Rectal smooth muscle tissue (tissue), 1 donor: ENCODE results near the gene QRFP.
A peak's percentile ranks its signal among the peaks of the same experiment; 100 is the strongest.

Source experiments
- H3K27ac ChIP-seq: one replicate; pipeline ENCODE4 v1.7.0; 2013; ENCODE audit warnings: low read depth, low read length, inconsistent platforms
- H3K27me3 ChIP-seq: one replicate; pipeline ENCODE4 v1.7.0; 2013; ENCODE audit warnings: low read length; ENCODE audit not compliant: control insufficient read depth, insufficient read depth
- H3K36me3 ChIP-seq: one replicate; pipeline ENCODE4 v1.7.0; 2013; ENCODE audit warnings: low read length; ENCODE audit not compliant: control insufficient read depth, insufficient read depth
- H3K4me1 ChIP-seq: one replicate; pipeline ENCODE4 v1.7.0; 2013; ENCODE audit warnings: low read length; ENCODE audit not compliant: control insufficient read depth, insufficient read depth
- H3K4me3 ChIP-seq: one replicate; pipeline ENCODE4 v1.7.0; 2013; ENCODE audit warnings: low read length
- H3K9ac ChIP-seq: one replicate; pipeline ENCODE4 v1.7.0; 2013; ENCODE audit warnings: low read length

The QRFP gene

DNA sequence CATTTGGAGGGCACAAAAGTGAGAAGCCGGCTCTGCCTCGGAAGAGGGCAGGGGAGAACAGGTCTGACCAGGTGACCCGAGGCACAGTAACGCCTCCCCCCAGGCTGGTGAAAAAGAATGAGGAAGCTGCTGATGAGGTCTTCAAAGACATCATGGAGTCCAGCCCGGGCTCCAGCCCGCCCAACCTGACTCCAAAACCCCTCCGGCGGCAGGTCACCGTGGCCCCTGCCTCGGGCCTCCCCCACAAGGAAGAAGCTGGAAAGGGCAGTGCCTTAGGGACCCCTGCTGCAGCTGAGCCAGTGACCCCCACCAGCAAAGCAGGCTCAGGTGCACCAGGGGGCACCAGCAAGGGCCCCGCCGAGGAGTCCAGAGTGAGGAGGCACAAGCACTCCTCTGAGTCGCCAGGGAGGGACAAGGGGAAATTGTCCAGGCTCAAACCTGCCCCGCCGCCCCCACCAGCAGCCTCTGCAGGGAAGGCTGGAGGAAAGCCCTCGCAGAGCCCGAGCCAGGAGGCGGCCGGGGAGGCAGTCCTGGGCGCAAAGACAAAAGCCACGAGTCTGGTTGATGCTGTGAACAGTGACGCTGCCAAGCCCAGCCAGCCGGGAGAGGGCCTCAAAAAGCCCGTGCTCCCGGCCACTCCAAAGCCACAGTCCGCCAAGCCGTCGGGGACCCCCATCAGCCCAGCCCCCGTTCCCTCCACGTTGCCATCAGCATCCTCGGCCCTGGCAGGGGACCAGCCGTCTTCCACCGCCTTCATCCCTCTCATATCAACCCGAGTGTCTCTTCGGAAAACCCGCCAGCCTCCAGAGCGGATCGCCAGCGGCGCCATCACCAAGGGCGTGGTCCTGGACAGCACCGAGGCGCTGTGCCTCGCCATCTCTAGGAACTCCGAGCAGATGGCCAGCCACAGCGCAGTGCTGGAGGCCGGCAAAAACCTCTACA, 11.8 kb downstream of the QRFP start:
- no peak overlapping the region for H3K4me3 ChIP-seq
- H3K36me3 ChIP-seq = peaks cover 53% of the 10 kb centered on the region
- H3K9ac ChIP-seq = no peak overlapping the region
- H3K27ac ChIP-seq = peak overlapping the region; percentile 38
- H3K4me1 ChIP-seq = peaks cover 7% of the 10 kb centered on the region
- H3K27me3 ChIP-seq = no peaks in the 10 kb centered on the region

DNA sequence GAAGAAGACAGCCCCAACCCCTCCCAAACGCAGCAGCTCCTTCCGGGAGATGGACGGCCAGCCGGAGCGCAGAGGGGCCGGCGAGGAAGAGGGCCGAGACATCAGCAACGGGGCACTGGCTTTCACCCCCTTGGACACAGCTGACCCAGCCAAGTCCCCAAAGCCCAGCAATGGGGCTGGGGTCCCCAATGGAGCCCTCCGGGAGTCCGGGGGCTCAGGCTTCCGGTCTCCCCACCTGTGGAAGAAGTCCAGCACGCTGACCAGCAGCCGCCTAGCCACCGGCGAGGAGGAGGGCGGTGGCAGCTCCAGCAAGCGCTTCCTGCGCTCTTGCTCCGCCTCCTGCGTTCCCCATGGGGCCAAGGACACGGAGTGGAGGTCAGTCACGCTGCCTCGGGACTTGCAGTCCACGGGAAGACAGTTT, 12.5 kb downstream of the QRFP start:
- H3K4me3 ChIP-seq = no peak overlapping the region
- peaks cover 7% of the 10 kb centered on the region for H3K4me1 ChIP-seq
- H3K27ac ChIP-seq = no peak overlapping the region
- H3K36me3 ChIP-seq = peaks cover 59% of the 10 kb centered on the region
- H3K9ac ChIP-seq = no peak overlapping the region
- H3K27me3 ChIP-seq = no peaks in the 10 kb centered on the region

- Histone ChIP-seq H3K9ac (no peak overlapping the region), H3K4me1 (peaks cover 7% of the 10 kb centered on the region), H3K36me3 (peaks cover 59% of the 10 kb centered on the region), H3K27me3 (no peaks in the 10 kb centered on the region), H3K4me3 (no peak overlapping the region), H3K27ac (no peak overlapping the region)
Measured at GRCh38 chr9:130883479-130883878, 13.1 kb downstream of the QRFP start.

DNA sequence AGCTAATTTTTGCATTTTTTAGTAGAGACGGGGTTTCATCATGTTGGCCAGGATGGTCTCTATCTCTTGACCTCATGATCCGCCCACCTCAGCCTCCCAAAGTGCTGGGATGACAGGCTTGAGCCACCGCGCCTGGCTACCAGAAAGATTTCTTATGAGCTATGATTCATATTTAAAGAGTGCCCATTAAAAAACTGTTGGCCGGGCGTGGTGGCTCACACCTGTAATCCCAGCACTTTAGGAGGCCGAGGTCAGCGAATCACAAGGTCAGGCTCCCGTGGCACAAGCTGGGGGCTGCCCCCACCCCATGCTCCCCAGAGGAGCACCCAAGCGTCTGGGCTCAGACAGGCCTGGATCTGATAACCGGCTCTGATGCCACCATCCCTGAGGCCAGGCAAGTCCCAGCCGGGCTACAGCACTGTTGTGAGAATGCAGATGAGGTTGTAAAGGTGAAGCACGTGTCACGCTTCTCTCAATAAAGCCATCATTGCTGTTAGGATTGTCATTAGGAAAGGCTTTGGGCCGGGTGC, 13.9 kb downstream of the QRFP start:
- peaks cover 61% of the 10 kb centered on the region for H3K36me3 ChIP-seq
- no peak overlapping the region for H3K4me3 ChIP-seq

GRCh38 chr9:130881516-130881915, 15.1 kb downstream of the QRFP start:
- Histone ChIP-seq H3K27me3 (no peaks in the 10 kb centered on the region), H3K4me3 (no peak overlapping the region), H3K9ac (no peak overlapping the region), H3K36me3 (peaks cover 56% of the 10 kb centered on the region), H3K4me1 (peaks cover 3% of the 10 kb centered on the region), H3K27ac (no peak overlapping the region)

More for the DNA sequence above, 13.9 kb downstream of the QRFP start:
- Histone ChIP-seq H3K27me3 (no peaks in the 10 kb centered on the region), H3K4me1 (peaks cover 7% of the 10 kb centered on the region), H3K27ac (no peak overlapping the region), H3K9ac (no peak overlapping the region)

- H3K27ac ChIP-seq = no peak overlapping the region
- peaks cover 50% of the 10 kb centered on the region for H3K36me3 ChIP-seq
- H3K9ac ChIP-seq = no peak overlapping the region
- peaks cover under 1% of the 10 kb centered on the region for H3K4me1 ChIP-seq
- no peak overlapping the region for H3K4me3 ChIP-seq
- H3K27me3 ChIP-seq = no peaks in the 10 kb centered on the region
Measured at GRCh38 chr9:130880599-130881220, 15.9 kb downstream of the QRFP start.

DNA sequence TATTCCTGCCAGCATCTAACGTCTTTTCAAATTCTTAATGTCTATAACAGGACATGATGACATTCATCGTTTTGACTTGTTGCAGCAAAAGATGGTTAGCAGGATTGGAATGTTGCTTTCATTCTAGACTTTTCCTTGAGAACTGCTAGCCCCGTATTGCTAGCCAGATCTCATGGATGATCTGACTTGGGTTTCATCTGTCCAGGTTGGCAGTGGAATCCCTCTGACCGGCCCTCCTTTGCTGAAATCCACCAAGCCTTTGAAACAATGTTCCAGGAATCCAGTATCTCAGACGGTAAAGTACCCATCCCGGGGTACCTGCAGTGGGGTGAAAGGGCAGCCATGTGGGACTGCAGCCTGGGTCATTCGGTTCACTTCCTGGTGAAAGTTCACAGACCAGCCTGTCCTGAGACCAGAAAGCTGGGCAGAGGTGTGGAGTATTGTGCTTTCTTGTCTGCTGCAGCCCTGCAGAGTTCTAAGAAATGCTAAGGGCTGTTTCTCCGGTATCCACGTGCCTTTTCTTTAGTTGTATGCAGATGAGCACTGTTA, 16.7 kb downstream of the QRFP start:
- H3K27ac ChIP-seq = no peak overlapping the region
- H3K4me3 ChIP-seq = no peak overlapping the region
- peaks cover 55% of the 10 kb centered on the region for H3K36me3 ChIP-seq
- H3K4me1 ChIP-seq = no peaks in the 10 kb centered on the region
- no peaks in the 10 kb centered on the region for H3K27me3 ChIP-seq
- H3K9ac ChIP-seq = no peak overlapping the region

DNA sequence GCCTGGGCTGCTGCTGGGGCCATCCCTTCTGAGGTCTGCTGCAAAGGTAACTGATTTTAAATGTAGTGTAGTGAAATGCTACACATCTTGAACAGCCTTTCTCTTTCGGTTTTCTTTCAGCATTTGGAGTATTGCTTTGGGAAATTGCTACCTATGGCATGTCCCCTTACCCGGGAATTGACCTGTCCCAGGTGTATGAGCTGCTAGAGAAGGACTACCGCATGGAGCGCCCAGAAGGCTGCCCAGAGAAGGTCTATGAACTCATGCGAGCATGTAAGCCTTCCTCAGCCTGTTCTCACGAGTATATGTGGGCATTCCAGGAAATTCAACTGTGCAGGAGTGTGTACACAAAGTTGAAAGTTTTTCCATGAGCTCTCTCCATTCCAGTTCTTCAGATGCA, 18.3 kb downstream of the QRFP start:
- Histone ChIP-seq H3K27ac (no peak overlapping the region), H3K36me3 (peaks cover 57% of the 10 kb centered on the region), H3K4me3 (no peak overlapping the region), H3K4me1 (peaks cover 2% of the 10 kb centered on the region), H3K27me3 (no peaks in the 10 kb centered on the region), H3K9ac (no peak overlapping the region)

- Histone ChIP-seq H3K27ac (no peak overlapping the region), H3K27me3 (no peaks in the 10 kb centered on the region), H3K4me3 (no peak overlapping the region), H3K36me3 (peaks cover 59% of the 10 kb centered on the region), H3K4me1 (peaks cover 11% of the 10 kb centered on the region), H3K9ac (no peak overlapping the region)
Measured at GRCh38 chr9:130877300-130877699, 19.3 kb downstream of the QRFP start.

DNA sequence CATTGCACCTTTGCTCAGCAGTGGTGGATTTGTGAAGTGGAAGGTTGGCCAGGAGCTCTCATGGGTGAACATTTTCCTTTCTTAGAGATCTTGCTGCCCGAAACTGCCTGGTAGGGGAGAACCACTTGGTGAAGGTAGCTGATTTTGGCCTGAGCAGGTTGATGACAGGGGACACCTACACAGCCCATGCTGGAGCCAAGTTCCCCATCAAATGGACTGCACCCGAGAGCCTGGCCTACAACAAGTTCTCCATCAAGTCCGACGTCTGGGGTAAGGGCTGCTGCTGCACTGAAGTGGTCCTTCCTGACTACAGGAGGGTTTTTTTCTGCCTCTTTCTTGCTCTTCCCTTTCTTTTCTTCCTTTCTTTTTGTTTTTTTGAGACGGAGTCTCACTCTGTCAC, 21.8 kb downstream of the QRFP start:
- no peak overlapping the region for H3K4me3 ChIP-seq
- no peak overlapping the region for H3K9ac ChIP-seq
- no peaks in the 10 kb centered on the region for H3K27me3 ChIP-seq
- H3K27ac ChIP-seq = no peak overlapping the region
- H3K4me1 ChIP-seq = peaks cover 16% of the 10 kb centered on the region
- peaks cover 50% of the 10 kb centered on the region for H3K36me3 ChIP-seq

DNA sequence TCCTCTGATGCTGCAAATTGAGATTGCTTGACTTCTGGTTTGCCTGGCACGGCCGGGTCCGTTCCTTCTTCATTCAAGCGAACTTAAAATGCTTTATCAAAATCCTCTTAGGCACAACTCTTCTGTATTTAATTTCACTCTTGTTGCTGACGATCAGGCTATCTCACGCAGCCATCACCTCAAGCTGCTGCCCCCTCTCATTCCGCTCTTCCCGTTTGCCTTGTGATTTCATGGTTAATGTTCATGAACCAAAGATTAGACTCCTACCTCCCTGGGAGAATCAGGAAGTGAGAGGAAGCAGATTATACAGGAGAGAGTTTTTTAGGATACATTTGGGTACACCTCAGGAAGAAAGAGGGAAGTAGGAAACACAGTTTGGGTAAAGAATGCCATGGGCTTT, 22.6 kb downstream of the QRFP start:
- H3K27me3 ChIP-seq = no peaks in the 10 kb centered on the region
- H3K36me3 ChIP-seq = peaks cover 44% of the 10 kb centered on the region
- no peak overlapping the region for H3K27ac ChIP-seq
- H3K9ac ChIP-seq = no peak overlapping the region
- no peak overlapping the region for H3K4me3 ChIP-seq
- H3K4me1 ChIP-seq = peaks cover 20% of the 10 kb centered on the region

GRCh38 chr9:130872912-130873503, 23.6 kb downstream of the QRFP start:
- Histone ChIP-seq H3K4me1 (peaks cover 20% of the 10 kb centered on the region), H3K4me3 (no peak overlapping the region), H3K27ac (peak overlapping the region; percentile 55), H3K36me3 (peaks cover 39% of the 10 kb centered on the region), H3K9ac (no peak overlapping the region), H3K27me3 (no peaks in the 10 kb centered on the region)
